Psoas muscle (tissue), 8 donors: Measurements from ENCODE around the gene ANKRD34A. TPM values are rescaled to one million over a fixed set of nuclear protein-coding genes. Genes with fewer than 3 reads are reported as not detected.
"Not testable (repeated sequence)": the region's sequence is repeated elsewhere in the genome, so short reads cannot be mapped to it uniquely, and the experiment has no call there.

ENCODE experiments used
- ATAC-seq, 4 donors: fragments of 200-7000 bp; cut with Tn5 transposase; one replicate each; pipeline ENCODE4 v1.9.1; 2020; ENCODE audit warnings: moderate library complexity in 3 of 4, mild to moderate bottlenecking in 2 of 4
- DNase-seq, 2 donors: peaks; one replicate each; pipeline ENCODE4 v3.0.0-alpha.2; 2020
- H3K27ac ChIP-seq: fragments of 200-600 bp; one replicate; pipeline ENCODE4 v1.8.0; 2022
- H3K27me3 ChIP-seq, 3 donors: fragments of 200-600 bp in 1 of 3; one replicate each; pipeline versions ENCODE4 v1.6.1 to v1.8.0; 2013 to 2022; ENCODE audit warnings: low read length in 2 of 3, mild to moderate bottlenecking in 2 of 3, moderate library complexity in 1 of 3; ENCODE audit not compliant: insufficient read depth in 3 of 3
- H3K36me3 ChIP-seq, 2 donors: fragments of 200-600 bp in 1 of 2; one replicate each; pipeline versions ENCODE4 v1.6.1 to v1.8.0; 2013 to 2022; ENCODE audit warnings: low read depth in 1 of 2, mild to moderate bottlenecking in 1 of 2, moderate library complexity in 1 of 2; ENCODE audit not compliant: insufficient read depth in 1 of 2
- H3K4me1 ChIP-seq: fragments of 200-600 bp; one replicate; pipeline ENCODE4 v1.8.0; 2022
- H3K4me3 ChIP-seq: fragments of 200-600 bp; one replicate; pipeline ENCODE4 v1.8.0; 2022; ENCODE audit warnings: mild to moderate bottlenecking
- H3K9me3 ChIP-seq: fragments of 200-600 bp; one replicate; pipeline ENCODE4 v1.8.0; 2022
- WGBS, 3 donors: extraction: QIAGEN DNeasy Blood & Tissue Kit; methylation state at CpG; one replicate each; pipeline versions ENCODE4 v1.1.6 to v1.1.7; 2013; 5-methylcytosine and 5-hydroxymethylcytosine counted together
- intact Hi-C, 2 donors: fragments of 100-400 bp; cut with DNase I; formaldehyde crosslinking; loops; one replicate each; pipeline versions ENCODE4 v1.11.0 to v1.14.2; 2022
- polyA plus RNA-seq, 3 donors: library from polyadenylated mRNA; stranded (reverse); fragments of 200-250 nt; gene quantifications; one replicate each; pipeline ENCODE4 v1.2.3, GENCODE V29; 2013
- total RNA-seq, 4 donors: library from RNA; stranded (reverse); fragmentation: NEBNext Ultra II Directional in 2 of 4; extraction: Animal tissue kit (Norgen Biotek cat#: 25700) in 2 of 4; gene quantifications; one replicate each; pipeline versions ENCODE4 v1.2.1 to v1.2.4, GENCODE V29; 2021 to 2023
- TF ChIP-seq, protein P1 (sequence below): fragments of 200-600 bp; IDR thresholded peaks from one replicate; pipeline ENCODE4 v1.8.0; 2022; ENCODE audit warnings: antibody characterized with exemption
- donor health status: healthy with polysubstance abuse.
- donor health status: DM: no; HTN: no; CAD: no; lungs with moderate emphysema.
- donor health status: Bipolar disorder and iron deficiency.
- donor health status: healthy.
- donor health status: DM: yes; HTN: yes; CAD: no.
- donor health status: DM: no; HTN: no; CAD: no.
- donor health status: DM: no; HTN: no; CAD: no.
- donor health status: DM: yes; HTN: yes; CAD: no.

ANKRD34A gene
- total and polyA plus RNA-seq, 7 donors = 0.42 to 14.7 (median 7.4) TPM

- Histone ChIP-seq H3K27me3 (no peaks in the 10 kb centered on the region), H3K4me3 (peak within 1 kb of the TSS; percentile 78), H3K27ac (peak within 1 kb of the TSS; percentile 98), H3K4me1 (peaks cover 14% of the 10 kb centered on the region), H3K36me3 (peaks cover 0 to 42% of the 10 kb centered on the region in 2 donors), H3K9me3 (no peaks in the 10 kb centered on the region)
- intact Hi-C loops = no loop called here
- TF ChIP-seq, protein P1, sequence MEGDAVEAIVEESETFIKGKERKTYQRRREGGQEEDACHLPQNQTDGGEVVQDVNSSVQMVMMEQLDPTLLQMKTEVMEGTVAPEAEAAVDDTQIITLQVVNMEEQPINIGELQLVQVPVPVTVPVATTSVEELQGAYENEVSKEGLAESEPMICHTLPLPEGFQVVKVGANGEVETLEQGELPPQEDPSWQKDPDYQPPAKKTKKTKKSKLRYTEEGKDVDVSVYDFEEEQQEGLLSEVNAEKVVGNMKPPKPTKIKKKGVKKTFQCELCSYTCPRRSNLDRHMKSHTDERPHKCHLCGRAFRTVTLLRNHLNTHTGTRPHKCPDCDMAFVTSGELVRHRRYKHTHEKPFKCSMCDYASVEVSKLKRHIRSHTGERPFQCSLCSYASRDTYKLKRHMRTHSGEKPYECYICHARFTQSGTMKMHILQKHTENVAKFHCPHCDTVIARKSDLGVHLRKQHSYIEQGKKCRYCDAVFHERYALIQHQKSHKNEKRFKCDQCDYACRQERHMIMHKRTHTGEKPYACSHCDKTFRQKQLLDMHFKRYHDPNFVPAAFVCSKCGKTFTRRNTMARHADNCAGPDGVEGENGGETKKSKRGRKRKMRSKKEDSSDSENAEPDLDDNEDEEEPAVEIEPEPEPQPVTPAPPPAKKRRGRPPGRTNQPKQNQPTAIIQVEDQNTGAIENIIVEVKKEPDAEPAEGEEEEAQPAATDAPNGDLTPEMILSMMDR = peak; percentile 60
- 0 to 1% (median 0%) methylated on average over 41 of the region's 41 CpGs for WGBS, 3 donors
- DNase-seq (peak; percentile 91 to 96), ATAC-seq (peak; percentile 95 to 99 (median 96))
Measured at GRCh38 chr1:145927063-145927886, 37.1 kb downstream of the ANKRD34A start, which contains the start of gene RBM8A. TSS of gene RBM8A (minus strand) at chr1:145927484. CDS start at chr1:145927426, 58 bp downstream.

DNA sequence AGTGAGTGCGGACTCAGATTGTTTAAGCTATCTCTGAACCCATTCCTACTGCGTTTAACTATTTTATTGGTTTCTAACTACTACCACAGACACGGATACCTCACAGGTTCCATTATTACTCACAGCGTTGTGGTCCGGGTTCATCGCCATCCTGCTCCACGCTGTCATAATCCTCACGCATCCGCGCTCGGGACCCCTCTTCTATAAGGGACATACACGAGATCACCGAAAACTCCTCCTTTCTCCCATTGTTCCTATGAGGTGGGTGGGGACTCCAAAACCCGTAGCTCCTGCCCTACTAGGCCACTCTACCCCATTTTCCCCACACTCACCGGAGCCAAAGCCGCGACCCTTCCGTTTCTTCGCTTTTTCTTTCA lies 37.7 kb downstream of the ANKRD34A start:
- TF ChIP-seq, protein P1 = no peak
- H3K4me1 ChIP-seq = peaks cover 14% of the 10 kb centered on the region
- peaks cover 0 to 45% of the 10 kb centered on the region in 2 donors for H3K36me3 ChIP-seq
- intact Hi-C loops = no loop called here
- no peak for DNase-seq
- H3K9me3 ChIP-seq = no peaks in the 10 kb centered on the region
- peak in 2 of 4 donors; percentile 2 to 8 for ATAC-seq
- H3K27me3 ChIP-seq = no peaks in the 10 kb centered on the region
- WGBS, 3 donors = 4 to 6% (median 5%) methylated on average over 19 of the region's 19 CpGs
- peak overlapping the region; percentile 78 for H3K4me3 ChIP-seq
- H3K27ac ChIP-seq = peak overlapping the region; percentile 98

DNA sequence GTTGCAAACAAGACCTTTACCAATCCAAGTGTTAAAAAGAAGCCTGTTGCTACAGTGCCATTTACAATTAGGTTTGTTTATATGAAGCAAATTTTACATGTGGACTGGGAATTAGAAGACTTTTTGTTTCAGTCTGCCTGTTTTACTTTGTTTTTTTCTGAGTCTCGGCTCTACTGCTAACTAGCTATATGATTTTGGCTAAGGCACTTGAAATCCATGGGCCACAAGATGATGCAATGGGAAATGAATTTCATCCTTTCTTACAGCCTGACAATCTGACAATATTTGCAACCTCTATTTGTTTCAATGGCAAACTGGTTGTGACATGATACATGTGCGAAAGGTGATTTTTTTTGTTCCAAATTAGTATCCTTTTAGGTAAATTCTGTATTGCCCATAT lies 42.1 kb downstream of the ANKRD34A start:
- no peak for ATAC-seq
- no peak overlapping the region for H3K27ac ChIP-seq
- peaks cover 0 to 48% of the 10 kb centered on the region in 2 donors for H3K36me3 ChIP-seq
- DNase-seq = no peak
- intact Hi-C loops = no loop called here
- WGBS, 3 donors = 67 to 77% (median 73%) methylated on average over 2 of the region's 2 CpGs
- no peaks in the 10 kb centered on the region for H3K9me3 ChIP-seq
- no peaks in the 10 kb centered on the region for H3K27me3 ChIP-seq
- peaks cover 25% of the 10 kb centered on the region for H3K4me1 ChIP-seq
- TF ChIP-seq, protein P1 = no peak
- H3K4me3 ChIP-seq = no peak overlapping the region

DNA sequence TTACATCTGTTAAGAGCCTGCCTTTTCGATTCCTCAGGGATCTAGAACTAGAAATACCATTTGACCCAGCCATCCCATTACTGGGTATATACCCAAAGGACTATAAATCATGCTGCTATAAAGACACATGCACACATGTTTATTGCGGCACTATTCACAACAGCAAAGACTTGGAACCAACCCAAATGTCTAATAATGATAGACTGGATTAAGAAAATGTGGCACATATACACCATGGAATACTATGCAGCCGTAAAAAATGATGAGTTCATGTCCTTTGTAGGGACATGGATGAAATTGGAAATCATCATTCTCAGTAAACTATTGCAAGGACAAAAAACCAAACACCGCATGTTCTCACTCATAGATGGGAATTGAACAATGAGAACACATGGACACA lies 44.1 kb downstream of the ANKRD34A start:
- 86 to 97% (median 87%) methylated on average over 2 of the region's 4 CpGs for WGBS, 3 donors
- ATAC-seq, H3K27me3 ChIP-seq, H3K9me3 ChIP-seq, DNase-seq, intact Hi-C loops: not testable (repeated sequence)
- Histone ChIP-seq H3K36me3 (peaks cover 3 to 56% of the 10 kb centered on the region in 2 donors), H3K4me3 (peak overlapping the region; percentile 98), H3K4me1 (peaks cover 21% of the 10 kb centered on the region), H3K27ac (peak overlapping the region; percentile 88)
